Measurements from ENCODE around the gene ZGPAT. TPM values are rescaled to one million over a fixed set of nuclear protein-coding genes. Genes with fewer than 3 reads are reported as not detected.
"Not testable (repeated sequence)": the region's sequence is repeated elsewhere in the genome, so short reads cannot be mapped to it uniquely, and the experiment has no call there.

ZGPAT gene
- total and polyA plus RNA-seq, 12 donors, result 4.4 to 120 (median 35.3) TPM

DNA sequence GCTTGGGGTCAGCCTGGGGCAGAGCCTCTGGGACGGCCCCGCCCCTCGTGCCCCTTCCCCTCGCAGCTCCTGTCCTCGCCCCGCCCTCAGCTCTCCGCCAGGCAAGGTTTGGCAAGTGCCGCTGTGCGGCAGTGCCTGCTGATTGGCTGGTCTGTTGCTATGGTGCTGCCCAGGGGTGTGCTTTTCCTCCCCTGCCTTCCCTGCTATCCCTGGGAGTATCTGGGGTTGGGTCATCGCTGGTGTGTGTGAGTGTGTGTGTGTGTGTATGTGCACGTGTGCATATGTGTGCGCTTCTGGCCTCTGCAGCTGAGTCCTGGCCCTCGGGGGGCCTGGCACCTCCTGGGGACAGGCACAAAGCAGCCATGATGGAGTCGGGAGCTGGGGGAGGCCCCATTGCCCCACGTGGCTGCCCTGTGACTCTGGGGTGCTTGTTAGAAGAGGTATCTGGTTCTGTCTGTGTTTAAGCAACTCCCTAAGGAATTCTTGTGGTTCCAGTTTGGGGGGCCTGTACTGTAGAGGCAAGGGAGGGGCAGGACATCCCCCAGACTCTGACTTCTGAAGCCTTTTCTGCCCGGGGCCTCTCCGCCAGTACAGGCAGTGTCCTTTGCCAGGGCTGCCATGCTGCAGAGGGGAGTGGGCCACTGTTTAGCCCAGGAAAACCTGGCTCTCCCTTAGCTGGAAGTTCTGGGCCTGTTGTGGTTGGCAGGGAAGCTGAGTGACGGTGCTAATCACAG, 42.8 kb upstream of the ZGPAT start:
- no peaks in the 10 kb centered on the region for H3K9me3 ChIP-seq (replicated peaks in 1 of 3)
- H3K4me1 ChIP-seq (replicated peaks in 1 of 2), result no peaks in the 10 kb centered on the region
- H3K27ac ChIP-seq, result no peak overlapping the region
- 73 to 87% (median 84%) methylated on average over 3 to 18 of the region's 18 CpGs for WGBS, 4 donors
- DNase-seq, result peak in 1 of 7 donors; percentile 75
- H3K4me3 ChIP-seq, result no peak overlapping the region
- H3K36me3 ChIP-seq (replicated peaks in 1 of 2), result peaks cover 0 to 61% of the 10 kb centered on the region in 2 donors
- TF ChIP-seq, protein P1, sequence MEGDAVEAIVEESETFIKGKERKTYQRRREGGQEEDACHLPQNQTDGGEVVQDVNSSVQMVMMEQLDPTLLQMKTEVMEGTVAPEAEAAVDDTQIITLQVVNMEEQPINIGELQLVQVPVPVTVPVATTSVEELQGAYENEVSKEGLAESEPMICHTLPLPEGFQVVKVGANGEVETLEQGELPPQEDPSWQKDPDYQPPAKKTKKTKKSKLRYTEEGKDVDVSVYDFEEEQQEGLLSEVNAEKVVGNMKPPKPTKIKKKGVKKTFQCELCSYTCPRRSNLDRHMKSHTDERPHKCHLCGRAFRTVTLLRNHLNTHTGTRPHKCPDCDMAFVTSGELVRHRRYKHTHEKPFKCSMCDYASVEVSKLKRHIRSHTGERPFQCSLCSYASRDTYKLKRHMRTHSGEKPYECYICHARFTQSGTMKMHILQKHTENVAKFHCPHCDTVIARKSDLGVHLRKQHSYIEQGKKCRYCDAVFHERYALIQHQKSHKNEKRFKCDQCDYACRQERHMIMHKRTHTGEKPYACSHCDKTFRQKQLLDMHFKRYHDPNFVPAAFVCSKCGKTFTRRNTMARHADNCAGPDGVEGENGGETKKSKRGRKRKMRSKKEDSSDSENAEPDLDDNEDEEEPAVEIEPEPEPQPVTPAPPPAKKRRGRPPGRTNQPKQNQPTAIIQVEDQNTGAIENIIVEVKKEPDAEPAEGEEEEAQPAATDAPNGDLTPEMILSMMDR (IDR thresholded peaks at IDR 0.05), result no peak
- no peak for TF ChIP-seq POLR2A (IDR thresholded peaks at IDR 0.05)
- intact Hi-C loops (cut with DNase I), result no loop called here
- no peaks in the 10 kb centered on the region for H3K27me3 ChIP-seq

GRCh38 chr20:63665708-63666107, 42.1 kb upstream of the ZGPAT start:
- no peaks in the 10 kb centered on the region for H3K27me3 ChIP-seq
- TF ChIP-seq, protein P1 (IDR thresholded peaks at IDR 0.05), result no peak
- no peak for TF ChIP-seq POLR2A (IDR thresholded peaks at IDR 0.05)
- H3K36me3 ChIP-seq (replicated peaks in 1 of 2), result peaks cover 0 to 61% of the 10 kb centered on the region in 2 donors
- intact Hi-C loops (cut with DNase I), result no loop called here
- DNase-seq, result no peak
- H3K4me3 ChIP-seq, result no peak overlapping the region
- H3K9me3 ChIP-seq (replicated peaks in 1 of 3), result no peaks in the 10 kb centered on the region
- H3K27ac ChIP-seq, result no peak overlapping the region
- H3K4me1 ChIP-seq (replicated peaks in 1 of 2), result no peaks in the 10 kb centered on the region
- WGBS, 4 donors, result 93 to 96% (median 95%) methylated on average over 3 to 14 of the region's 14 CpGs

- TF ChIP-seq, protein P1 (IDR thresholded peaks at IDR 0.05), result no peak
- TF ChIP-seq POLR2A (IDR thresholded peaks at IDR 0.05), result no peak
- DNase-seq, result no peak
- Histone ChIP-seq H3K9me3 (replicated peaks in 1 of 3) (no peaks in the 10 kb centered on the region), H3K4me1 (replicated peaks in 1 of 2) (no peaks in the 10 kb centered on the region), H3K36me3 (replicated peaks in 1 of 2) (peaks cover 0 to 51% of the 10 kb centered on the region in 2 donors), H3K4me3 (no peak overlapping the region), H3K27me3 (no peaks in the 10 kb centered on the region), H3K27ac (no peak overlapping the region)
- intact Hi-C loops (cut with DNase I), result no loop called here
- WGBS, 4 donors, result 88 to 95% (median 93%) methylated on average over 10 to 16 of the region's 16 CpGs
Observed at GRCh38 chr20:63667858-63668257, 40.0 kb upstream of the ZGPAT start.

- H3K27me3 ChIP-seq, result no peaks in the 10 kb centered on the region
- intact Hi-C loops (cut with DNase I), result no loop called here
- TF ChIP-seq, protein P1 (IDR thresholded peaks at IDR 0.05), result no peak
- no peak for TF ChIP-seq POLR2A (IDR thresholded peaks at IDR 0.05)
- DNase-seq, result no peak
- no peak overlapping the region for H3K4me3 ChIP-seq
- 91 to 97% (median 94%) methylated on average over 11 of the region's 11 CpGs for WGBS, 4 donors
- no peak overlapping the region for H3K27ac ChIP-seq
- peaks cover 0 to 47% of the 10 kb centered on the region in 2 donors for H3K36me3 ChIP-seq (replicated peaks in 1 of 2)
- H3K4me1 ChIP-seq (replicated peaks in 1 of 2), result no peaks in the 10 kb centered on the region
- no peaks in the 10 kb centered on the region for H3K9me3 ChIP-seq (replicated peaks in 1 of 3)
Observed at GRCh38 chr20:63668351-63668750, 39.5 kb upstream of the ZGPAT start.

GRCh38 chr20:63671695-63672094, 36.1 kb upstream of the ZGPAT start:
- H3K27ac ChIP-seq; H3K4me1 ChIP-seq (replicated peaks in 1 of 2); H3K4me3 ChIP-seq; intact Hi-C loops (cut with DNase I); H3K27me3 ChIP-seq; DNase-seq; H3K9me3 ChIP-seq (replicated peaks in 1 of 3): not testable (repeated sequence)
- H3K36me3 ChIP-seq (replicated peaks in 1 of 2), result peaks cover 0 to 55% of the 10 kb centered on the region in 2 donors
- WGBS, 4 donors, result 92 to 97% (median 95%) methylated on average over 12 of the region's 12 CpGs
